ENCODE data around the gene PLAGL2.

PLAGL2 gene

DNA sequence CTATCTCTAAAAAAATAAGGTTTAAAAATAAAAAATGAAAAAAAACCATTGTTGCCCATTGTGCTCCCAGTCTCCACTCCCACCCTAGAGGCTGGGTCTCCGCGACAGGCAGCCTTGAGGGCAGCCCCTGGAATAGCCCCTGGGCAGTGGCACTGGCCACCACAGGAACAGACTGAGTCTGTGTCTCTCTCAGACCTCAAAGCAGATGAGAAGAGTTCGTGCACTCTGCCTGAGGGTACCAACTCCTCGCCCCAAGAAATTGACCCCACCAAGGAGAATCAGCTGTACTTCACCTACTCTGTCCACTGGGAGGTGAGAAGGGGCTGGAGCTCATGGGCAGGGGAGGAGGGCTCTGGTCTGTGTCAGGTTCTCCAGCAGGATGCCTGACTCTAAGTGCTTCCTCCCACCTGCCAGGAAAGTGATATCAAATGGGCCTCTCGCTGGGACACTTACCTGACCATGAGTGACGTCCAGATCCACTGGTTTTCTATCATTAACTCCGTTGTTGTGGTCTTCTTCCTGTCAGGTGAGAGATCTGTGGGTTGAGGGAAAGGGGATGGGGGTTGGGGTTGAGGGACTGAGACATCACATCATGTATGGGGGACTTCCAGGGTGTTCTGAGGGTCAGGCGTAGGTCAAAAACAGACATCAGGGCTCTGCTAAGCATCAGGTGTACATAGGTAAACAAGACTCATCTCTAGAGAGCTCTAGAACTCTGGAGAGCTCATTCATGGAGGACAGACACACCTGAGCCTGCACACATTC lies 62.5 kb downstream of the PLAGL2 start:
- no peak for DNase-seq

DNA sequence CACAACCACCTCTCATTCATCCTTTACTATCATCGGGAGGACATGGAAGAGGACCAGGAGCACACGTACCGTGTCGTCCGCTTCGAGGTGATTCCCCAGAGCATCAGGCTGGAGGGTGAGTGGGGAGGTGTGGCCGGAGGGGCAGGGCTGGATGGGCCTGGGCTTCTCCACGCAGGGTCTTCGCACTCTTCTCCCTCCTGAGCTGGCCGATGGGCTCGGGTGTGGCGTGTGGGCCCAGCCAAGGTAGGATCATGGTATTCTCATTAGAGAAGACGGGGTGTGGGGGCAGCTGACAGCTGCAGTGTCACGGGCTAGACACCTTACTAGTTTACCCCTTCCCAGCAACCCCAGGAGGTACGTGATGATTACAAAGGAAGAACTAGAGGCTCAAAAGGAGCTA lies 64.6 kb downstream of the PLAGL2 start:
- no peak for DNase-seq
